HepG2 (cell line): ENCODE results near the gene RBSN. TPM values are rescaled to one million over a fixed set of nuclear protein-coding genes. Genes with fewer than 3 reads are reported as not detected.

Source experiments
- BORCS8-MEF2B ChIP-seq: sonication (generic); formaldehyde crosslinking; IDR thresholded peaks from 2 replicates; pipeline ENCODE4 v1.8.0; 2022; ENCODE audit warnings: mild to moderate bottlenecking, missing genetic modification reagents
- CHD4 ChIP-seq: fragments of 200-600 bp; sonication (generic); IDR thresholded peaks from 2 replicates; pipeline ENCODE4 v1.7.0; 2017; ENCODE audit warnings: mild to moderate bottlenecking, low read length, borderline replicate concordance
- HNRNPL ChIP-seq: fragments of 200-400 bp; formaldehyde crosslinking; IDR thresholded peaks from 2 replicates; pipeline ENCODE4 v1.6.1; 2017; ENCODE audit warnings: mild to moderate bottlenecking, low read depth, low read length
- MAZ ChIP-seq, 2 experiments: sonication (generic) in 1 of 2; formaldehyde crosslinking in 1 of 2; IDR thresholded peaks; 2 replicates each; pipeline versions ENCODE4 v1.5.0 to v1.6.1; 2012 to 2020; ENCODE audit warnings: low read depth in 2 of 2, mild to moderate bottlenecking in 2 of 2, borderline replicate concordance in 1 of 2, improper control_type of control experiment in 1 of 2, low read length in 1 of 2, missing genetic modification reagents in 1 of 2, moderate library complexity in 1 of 2
- MEF2D ChIP-seq: sonication (generic); formaldehyde crosslinking; IDR thresholded peaks from 2 replicates; pipeline ENCODE4 v1.5.1; 2020; ENCODE audit warnings: mild to moderate bottlenecking, missing genetic modification reagents
- NCOA1 ChIP-seq: sonication (generic); formaldehyde crosslinking; IDR thresholded peaks from 2 replicates; pipeline ENCODE4 v1.9.0; 2021; ENCODE audit warnings: missing genetic modification reagents
- NCOR1 ChIP-seq: fragments of 200-600 bp; sonication (generic); IDR thresholded peaks from 2 replicates; pipeline ENCODE4 v1.7.0; 2017; ENCODE audit warnings: antibody characterized with exemption, low read length, borderline replicate concordance
- PITX1 ChIP-seq: sonication (generic); formaldehyde crosslinking; IDR thresholded peaks from 2 replicates; pipeline ENCODE4 v1.5.1; 2020; ENCODE audit warnings: mild to moderate bottlenecking, missing genetic modification reagents
- SIX1 ChIP-seq: sonication (generic); formaldehyde crosslinking; IDR thresholded peaks from 2 replicates; pipeline ENCODE4 v1.4.0; 2020; ENCODE audit warnings: missing genetic modification reagents, borderline replicate concordance
- SMAD1 ChIP-seq: sonication (generic); formaldehyde crosslinking; IDR thresholded peaks from 2 replicates; pipeline ENCODE4 v1.4.0; 2020; ENCODE audit warnings: missing genetic modification reagents, low read depth, mild to moderate bottlenecking, borderline replicate concordance
- SRSF9 ChIP-seq: fragments of 200-400 bp; formaldehyde crosslinking; IDR thresholded peaks from 2 replicates; pipeline ENCODE4 v1.6.1; 2018; ENCODE audit warnings: borderline replicate concordance, mild to moderate bottlenecking, low read depth, low read length; ENCODE audit not compliant: insufficient read depth, poor library complexity, severe bottlenecking
- TRAFD1 ChIP-seq: sonication (generic); formaldehyde crosslinking; IDR thresholded peaks from 2 replicates; pipeline ENCODE4 v1.5.1; 2020; ENCODE audit warnings: missing genetic modification reagents, mild to moderate bottlenecking, borderline replicate concordance
- WIZ ChIP-seq: sonication (generic); formaldehyde crosslinking; IDR thresholded peaks from 2 replicates; pipeline ENCODE4 v1.5.1; 2020; ENCODE audit warnings: mild to moderate bottlenecking, missing genetic modification reagents
- ZNF138 ChIP-seq: sonication (generic); formaldehyde crosslinking; IDR thresholded peaks from 2 replicates; pipeline ENCODE4 v1.5.0; 2020; ENCODE audit warnings: mild to moderate bottlenecking, low read depth, missing genetic modification reagents
- ZNF275 ChIP-seq: sonication (generic); formaldehyde crosslinking; IDR thresholded peaks from 2 replicates; pipeline ENCODE4 v1.8.0; 2022; ENCODE audit warnings: missing genetic modification reagents, mild to moderate bottlenecking, inconsistent platforms, borderline replicate concordance
- ZNF414 ChIP-seq: sonication (generic); formaldehyde crosslinking; IDR thresholded peaks from 2 replicates; pipeline ENCODE4 v1.5.0; 2020; ENCODE audit warnings: missing genetic modification reagents
- ZNF652 ChIP-seq: IDR thresholded peaks from 2 replicates; pipeline ENCODE4 v1.6.1; 2016; ENCODE audit warnings: low read depth, borderline replicate concordance
- polyA plus RNA-seq, 8 experiments: library from polyadenylated mRNA; depleted of rRNA in 3 of 8; stranded (reverse) in 7 of 8; unstranded in 1 of 8; fragments of >200 nt; fragmentation: Illumina TruSeq in 4 of 8; extraction: Trizol in 4 of 8; gene quantifications; 2 replicates each; pipeline versions ENCODE4 v1.2.1 to v1.2.3, GENCODE V29; 2011 to 2016; ENCODE audit warnings: low read depth in 4 of 8, missing spikeins in 1 of 8, mixed read lengths in 1 of 8; ENCODE audit not compliant: insufficient read depth in 1 of 8
- total RNA-seq, 5 experiments: library from RNA; depleted of rRNA; stranded (reverse); fragments of >200 nt; fragmentation: Illumina TruSeq; extraction: Trizol; gene quantifications; 2 replicates each; pipeline ENCODE4 v1.2.3, GENCODE V29; 2016; ENCODE audit warnings: low read depth in 1 of 5
- TF ChIP-seq, protein P1 (sequence below), 2 experiments: sonication (generic) in 1 of 2; formaldehyde crosslinking in 1 of 2; IDR thresholded peaks; 2 replicates each; pipeline versions ENCODE4 v1.4.0 to v1.6.1; 2016 to 2020; ENCODE audit warnings: borderline replicate concordance in 1 of 2, low read depth in 1 of 2, mild to moderate bottlenecking in 1 of 2, missing genetic modification reagents in 1 of 2

RBSN gene
- total and polyA plus RNA-seq, 2 of the 13 experiments (the other 11 are each of a cell fraction or from before 2014, with no cell fraction given) = 7.9 to 11.8 TPM

DNA sequence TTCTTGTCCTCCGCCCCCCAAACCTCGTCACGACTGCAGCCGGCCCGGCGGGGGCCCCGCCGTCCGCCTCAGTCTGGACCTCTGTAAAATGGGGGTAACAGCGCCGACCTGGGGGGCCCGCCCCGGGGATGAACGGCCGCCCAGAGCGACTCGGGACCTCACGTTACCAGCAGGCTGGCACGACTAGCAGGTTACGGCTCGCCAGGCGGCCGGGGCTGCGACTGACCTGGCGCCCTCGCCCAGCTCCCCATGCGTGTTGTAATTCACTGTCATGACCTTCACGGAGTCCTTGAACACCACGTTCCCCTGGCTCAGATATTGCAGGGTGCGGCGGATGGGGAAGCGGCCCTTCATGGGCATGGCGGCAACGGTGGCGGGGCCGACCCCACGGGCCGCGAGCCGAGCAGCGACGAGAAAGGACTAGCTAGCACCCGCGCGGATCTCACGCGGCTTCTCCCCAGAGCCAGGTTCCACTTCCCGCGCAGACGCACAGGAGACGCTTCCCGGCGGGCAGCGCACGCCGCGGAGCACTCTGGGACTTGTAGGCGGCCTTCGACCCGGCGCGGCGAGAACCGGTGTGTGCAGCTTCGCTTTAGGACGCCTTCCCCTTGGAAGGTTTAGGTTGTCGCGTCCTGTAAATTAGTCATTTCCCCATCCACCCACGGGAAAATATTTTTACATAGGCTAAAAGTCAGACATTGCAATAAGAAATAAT, 34.0 kb downstream of the RBSN start, which contains the start of gene MRPS25 (continued):
- TF ChIP-seq PITX1 (peak; percentile 83), NCOR1 (no peak), CHD4 (no peak), NCOA1 (CRISPR knock-in tag) (no peak), MAZ (IDR thresholded peaks at IDR 0.05; ENCODE audit: borderline replicate concordance, low read depth, low read length) (no peak), MAZ (CRISPR knock-in tag; IDR thresholded peaks at IDR 0.05; ENCODE audit: low read depth) (peak; percentile 83), BORCS8-MEF2B (CRISPR knock-in tag) (peak; percentile 92), ZNF138 (CRISPR knock-in tag) (0 out of 2 replicates have a peak, but pooled peaks have one; percentile 80), MEF2D (CRISPR knock-in tag) (peak; percentile 49; the same call in 1 of the 2 replicates), ZNF275 (no peak), SRSF9 (no peak), ZNF652 (CRISPR knock-in tag) (0 out of 2 replicates have a peak, but pooled peaks have one; percentile 7), TRAFD1 (peak; percentile 90; the same call in 1 of the 2 replicates), ZNF414 (CRISPR knock-in tag) (no peak), HNRNPL (peak; percentile 80), SMAD1 (CRISPR knock-in tag) (no peak), WIZ (CRISPR knock-in tag) (peak; percentile 67), SIX1 (CRISPR knock-in tag) (peak; percentile 11; the same call in 1 of the 2 replicates)
- TF ChIP-seq, protein P1, sequence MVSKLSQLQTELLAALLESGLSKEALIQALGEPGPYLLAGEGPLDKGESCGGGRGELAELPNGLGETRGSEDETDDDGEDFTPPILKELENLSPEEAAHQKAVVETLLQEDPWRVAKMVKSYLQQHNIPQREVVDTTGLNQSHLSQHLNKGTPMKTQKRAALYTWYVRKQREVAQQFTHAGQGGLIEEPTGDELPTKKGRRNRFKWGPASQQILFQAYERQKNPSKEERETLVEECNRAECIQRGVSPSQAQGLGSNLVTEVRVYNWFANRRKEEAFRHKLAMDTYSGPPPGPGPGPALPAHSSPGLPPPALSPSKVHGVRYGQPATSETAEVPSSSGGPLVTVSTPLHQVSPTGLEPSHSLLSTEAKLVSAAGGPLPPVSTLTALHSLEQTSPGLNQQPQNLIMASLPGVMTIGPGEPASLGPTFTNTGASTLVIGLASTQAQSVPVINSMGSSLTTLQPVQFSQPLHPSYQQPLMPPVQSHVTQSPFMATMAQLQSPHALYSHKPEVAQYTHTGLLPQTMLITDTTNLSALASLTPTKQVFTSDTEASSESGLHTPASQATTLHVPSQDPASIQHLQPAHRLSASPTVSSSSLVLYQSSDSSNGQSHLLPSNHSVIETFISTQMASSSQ (IDR thresholded peaks at IDR 0.05; ENCODE audit: low read depth) = no peak
- TF ChIP-seq, protein P1 (CRISPR knock-in tag; IDR thresholded peaks at IDR 0.05; ENCODE audit: borderline replicate concordance) = peak; percentile 21; the same call in 1 of the 2 replicates
